CD4-positive, alpha-beta T cell treated with Interferon gamma for 1 hour (primary cell): ENCODE measurements around the gene SREK1IP1.

Source experiments
- DNase-seq: peaks from one replicate; pipeline ENCODE4 v3.0.0-alpha.2; 2020

Gene SREK1IP1

GRCh38 chr5:64680289-64680688 lies 88.2 kb downstream of the SREK1IP1 start:
- DNase-seq = no peak

GRCh38 chr5:64678374-64678773 lies 90.1 kb downstream of the SREK1IP1 start:
- DNase-seq = no peak

GRCh38 chr5:64671678-64672077 lies 96.8 kb downstream of the SREK1IP1 start:
- no peak for DNase-seq

- DNase-seq = no peak
Measured at GRCh38 chr5:64670277-64670676, 98.2 kb downstream of the SREK1IP1 start.
